SJCRH30 (cell line): Measurements from ENCODE around the gene KPNA4. TPM values are rescaled to one million over a fixed set of nuclear protein-coding genes. Genes with fewer than 3 reads are reported as not detected.
"Not testable (repeated sequence)": the region's sequence is repeated elsewhere in the genome, so short reads cannot be mapped to it uniquely, and the experiment has no call there.

Source experiments
- DNase-seq, 2 experiments: peaks; one replicate each; pipeline ENCODE4 v3.0.0-alpha.2; 2015 to 2020
- H3K27ac ChIP-seq: fragments of 250-450 bp; sonication (Bioruptor Pico); 2 replicates; pipeline ENCODE4 v1.5.1; 2020; ENCODE audit warnings: mild to moderate bottlenecking, moderate library complexity
- H3K27me3 ChIP-seq: fragments of 250-450 bp; sonication (Bioruptor Pico); 2 replicates; pipeline ENCODE4 v1.5.1; 2020; ENCODE audit warnings: mild to moderate bottlenecking, moderate library complexity
- H3K36me3 ChIP-seq: fragments of 250-450 bp; sonication (Bioruptor Pico); 2 replicates; pipeline ENCODE4 v1.5.1; 2020; ENCODE audit warnings: mild to moderate bottlenecking, moderate library complexity
- H3K4me1 ChIP-seq: fragments of 250-450 bp; sonication (Bioruptor Pico); 2 replicates; pipeline ENCODE4 v1.5.1; 2020; ENCODE audit warnings: mild to moderate bottlenecking, moderate library complexity
- H3K4me3 ChIP-seq: fragments of 250-450 bp; sonication (Bioruptor Pico); 2 replicates; pipeline ENCODE4 v1.5.1; 2020; ENCODE audit warnings: mild to moderate bottlenecking, moderate library complexity
- H3K9me3 ChIP-seq: fragments of 250-450 bp; sonication (Bioruptor Pico); replicated peaks from 2 replicates; pipeline ENCODE4 v1.5.1; 2020; ENCODE audit warnings: mild to moderate bottlenecking, moderate library complexity
- total RNA-seq: library from RNA; depleted of rRNA; stranded (reverse); fragments of >200 nt; shearing (Covaris generic); gene quantifications from 2 replicates; pipeline ENCODE4 v1.2.3, GENCODE V29; 2014; rRNA removed

KPNA4 gene, protein sequence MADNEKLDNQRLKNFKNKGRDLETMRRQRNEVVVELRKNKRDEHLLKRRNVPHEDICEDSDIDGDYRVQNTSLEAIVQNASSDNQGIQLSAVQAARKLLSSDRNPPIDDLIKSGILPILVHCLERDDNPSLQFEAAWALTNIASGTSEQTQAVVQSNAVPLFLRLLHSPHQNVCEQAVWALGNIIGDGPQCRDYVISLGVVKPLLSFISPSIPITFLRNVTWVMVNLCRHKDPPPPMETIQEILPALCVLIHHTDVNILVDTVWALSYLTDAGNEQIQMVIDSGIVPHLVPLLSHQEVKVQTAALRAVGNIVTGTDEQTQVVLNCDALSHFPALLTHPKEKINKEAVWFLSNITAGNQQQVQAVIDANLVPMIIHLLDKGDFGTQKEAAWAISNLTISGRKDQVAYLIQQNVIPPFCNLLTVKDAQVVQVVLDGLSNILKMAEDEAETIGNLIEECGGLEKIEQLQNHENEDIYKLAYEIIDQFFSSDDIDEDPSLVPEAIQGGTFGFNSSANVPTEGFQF
- 35.3 and 35.4 TPM in 2 replicates for total RNA-seq

- no peaks in the 10 kb centered on the region for H3K9me3 ChIP-seq
- peak within 1 kb of the TSS; percentile 93 for H3K27ac ChIP-seq
- peak within 1 kb of the TSS; percentile 65 for H3K4me3 ChIP-seq
- H3K4me1 ChIP-seq: peaks cover 2% of the 10 kb centered on the region; the same call in 1 of the 2 replicates
- peak; percentile 95 to 96 for DNase-seq
- no peaks in the 10 kb centered on the region for H3K27me3 ChIP-seq
- H3K36me3 ChIP-seq: peaks cover 7% of the 10 kb centered on the region
Observed at GRCh38 chr3:160565442-160566403, at the start of gene KPNA4. Gene KPNA4 (minus strand): TSS chr3:160565571. CDS start chr3:160565282, 289 bp downstream.

GRCh38 chr3:160613661-160614060 is 48.3 kb upstream of the KPNA4 start:
- no peak overlapping the region for H3K4me3 ChIP-seq
- no peak for DNase-seq
- H3K27me3 ChIP-seq: no peaks in the 10 kb centered on the region
- no peaks in the 10 kb centered on the region for H3K4me1 ChIP-seq
- H3K36me3 ChIP-seq: no peaks in the 10 kb centered on the region
- no peak overlapping the region for H3K27ac ChIP-seq
- no peaks in the 10 kb centered on the region for H3K9me3 ChIP-seq

DNA sequence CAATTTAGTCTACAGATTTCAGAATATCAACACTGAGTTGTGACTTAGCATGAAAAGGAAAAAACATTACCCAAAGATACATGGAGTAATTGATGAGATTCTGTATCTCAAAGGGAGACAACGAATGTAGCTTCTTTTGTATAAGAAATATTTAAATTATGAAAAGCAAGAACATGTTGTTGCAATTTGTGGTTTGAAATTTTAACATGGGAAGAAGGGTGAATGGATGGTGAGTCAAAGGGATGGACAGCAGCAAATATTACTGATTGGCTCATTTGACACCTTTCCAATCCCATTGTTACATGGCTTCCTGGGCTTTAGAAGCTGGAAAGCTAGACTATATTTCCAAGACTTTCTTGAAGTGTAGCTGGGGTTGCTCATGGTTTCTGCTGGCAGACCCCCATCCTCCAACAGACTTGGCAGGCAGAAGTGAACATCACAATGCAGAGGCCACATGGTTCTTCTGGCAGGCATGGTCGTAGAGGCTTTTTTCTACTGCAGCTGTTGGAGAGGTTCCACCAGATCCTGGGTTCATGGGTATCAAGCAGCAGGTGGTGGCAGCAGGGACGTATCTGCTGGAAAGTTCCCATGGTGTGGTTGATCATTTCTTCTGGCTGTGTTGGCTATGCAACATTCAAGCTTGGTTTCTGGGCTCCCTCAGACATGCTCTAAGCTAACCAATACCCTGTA is 47.2 kb upstream of the KPNA4 start:
- DNase-seq: peak in 1 of 2 experiments; percentile 10
- H3K9me3 ChIP-seq: no peaks in the 10 kb centered on the region
- H3K27me3 ChIP-seq: no peaks in the 10 kb centered on the region
- no peaks in the 10 kb centered on the region for H3K36me3 ChIP-seq
- H3K27ac ChIP-seq: no peak overlapping the region
- no peaks in the 10 kb centered on the region for H3K4me1 ChIP-seq
- no peak overlapping the region for H3K4me3 ChIP-seq

- Histone ChIP-seq H3K4me1 (no peaks in the 10 kb centered on the region), H3K36me3 (no peaks in the 10 kb centered on the region), H3K27me3 (no peaks in the 10 kb centered on the region), H3K4me3 (no peak overlapping the region), H3K27ac (no peak overlapping the region), H3K9me3 (no peaks in the 10 kb centered on the region)
- DNase-seq: no peak
Observed at GRCh38 chr3:160611141-160611540, 45.8 kb upstream of the KPNA4 start.

DNA sequence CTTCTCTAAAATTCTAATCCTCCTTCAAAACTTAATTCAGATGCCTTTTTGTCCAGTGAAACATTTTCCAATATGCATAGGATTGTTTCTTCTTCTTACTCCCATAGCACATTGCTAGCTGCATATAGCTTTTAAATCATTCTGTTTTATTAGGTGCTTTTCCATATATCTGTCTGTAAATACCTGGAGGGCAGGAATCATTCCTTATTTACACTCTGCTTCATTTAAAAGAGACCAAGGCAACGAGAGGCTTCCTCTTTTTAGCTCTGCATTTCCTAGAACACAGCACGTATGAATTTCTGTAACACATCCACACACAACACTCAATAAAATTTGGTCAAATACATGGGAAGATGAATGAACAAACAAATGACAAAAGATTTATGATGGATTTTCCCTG is 43.5 kb upstream of the KPNA4 start:
- H3K9me3 ChIP-seq: no peaks in the 10 kb centered on the region
- no peaks in the 10 kb centered on the region for H3K27me3 ChIP-seq
- H3K4me1 ChIP-seq: no peaks in the 10 kb centered on the region
- no peak overlapping the region for H3K27ac ChIP-seq
- H3K36me3 ChIP-seq: no peaks in the 10 kb centered on the region
- DNase-seq: no peak
- H3K4me3 ChIP-seq: no peak overlapping the region

- no peak overlapping the region for H3K4me3 ChIP-seq
Observed at GRCh38 chr3:160607826-160608225, 42.5 kb upstream of the KPNA4 start.

GRCh38 chr3:160605315-160605714 is 39.9 kb upstream of the KPNA4 start:
- H3K36me3 ChIP-seq: no peaks in the 10 kb centered on the region
- H3K4me3 ChIP-seq: no peak overlapping the region
- no peak for DNase-seq

More at GRCh38 chr3:160607826-160608225, 42.5 kb upstream of the KPNA4 start:
- no peaks in the 10 kb centered on the region for H3K36me3 ChIP-seq
- no peak overlapping the region for H3K27ac ChIP-seq
- DNase-seq: no peak
- no peaks in the 10 kb centered on the region for H3K9me3 ChIP-seq
- H3K4me1 ChIP-seq: no peaks in the 10 kb centered on the region
- H3K27me3 ChIP-seq: no peaks in the 10 kb centered on the region

DNA sequence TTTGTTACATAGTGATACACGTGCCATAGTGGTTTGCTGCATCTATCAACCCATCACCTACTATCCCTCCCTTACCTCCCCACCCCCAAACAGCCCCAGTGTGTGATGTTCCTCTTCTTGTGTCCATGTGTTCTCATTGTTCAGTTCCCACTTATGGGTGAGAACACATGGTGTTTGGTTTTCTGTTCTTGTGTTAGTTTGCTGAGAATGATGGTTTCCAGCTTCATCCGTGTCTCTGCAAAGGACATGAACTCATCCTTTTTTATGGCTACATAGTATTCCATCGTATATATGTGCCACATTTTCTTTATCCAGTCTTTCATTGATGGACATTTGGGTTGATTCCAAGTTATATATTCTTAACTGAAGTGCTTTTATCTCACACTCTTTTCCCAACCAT is 38.5 kb upstream of the KPNA4 start:
- DNase-seq: not testable (repeated sequence)

More at GRCh38 chr3:160605315-160605714, 39.9 kb upstream of the KPNA4 start:
- Histone ChIP-seq H3K4me1 (no peaks in the 10 kb centered on the region), H3K27ac (no peak overlapping the region), H3K9me3 (no peaks in the 10 kb centered on the region), H3K27me3 (no peaks in the 10 kb centered on the region)

DNA sequence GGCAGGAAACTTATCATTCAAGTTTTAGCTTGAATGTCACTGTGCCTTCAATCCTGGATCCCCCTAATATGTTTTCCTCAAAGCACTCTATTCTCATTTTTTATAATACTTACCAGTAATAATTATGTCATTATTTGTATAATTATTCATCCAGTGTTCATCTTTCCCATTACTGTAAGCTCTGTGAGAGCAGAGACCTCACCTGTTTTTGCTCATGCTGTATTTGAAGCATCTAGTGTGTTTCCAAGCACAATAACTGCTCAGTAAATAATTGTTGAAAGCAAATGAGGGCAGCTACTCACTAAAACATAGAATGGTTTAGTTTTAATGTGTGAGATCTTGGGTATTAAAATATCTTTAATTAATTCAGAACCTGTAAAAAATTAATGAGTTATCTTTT is 36.9 kb upstream of the KPNA4 start:
- H3K4me3 ChIP-seq: no peak overlapping the region
- H3K27ac ChIP-seq: no peak overlapping the region
- no peaks in the 10 kb centered on the region for H3K36me3 ChIP-seq
- H3K9me3 ChIP-seq: no peaks in the 10 kb centered on the region
- no peaks in the 10 kb centered on the region for H3K27me3 ChIP-seq
- H3K4me1 ChIP-seq: no peaks in the 10 kb centered on the region
- DNase-seq: no peak

More for the DNA sequence above, 38.5 kb upstream of the KPNA4 start:
- not testable (repeated sequence) for H3K4me3 ChIP-seq, H3K36me3 ChIP-seq, H3K4me1 ChIP-seq, H3K27me3 ChIP-seq, H3K27ac ChIP-seq, H3K9me3 ChIP-seq

GRCh38 chr3:160601288-160601687 is 35.9 kb upstream of the KPNA4 start:
- Histone ChIP-seq H3K36me3 (no peaks in the 10 kb centered on the region), H3K4me3 (no peak overlapping the region), H3K4me1 (no peaks in the 10 kb centered on the region)

DNA sequence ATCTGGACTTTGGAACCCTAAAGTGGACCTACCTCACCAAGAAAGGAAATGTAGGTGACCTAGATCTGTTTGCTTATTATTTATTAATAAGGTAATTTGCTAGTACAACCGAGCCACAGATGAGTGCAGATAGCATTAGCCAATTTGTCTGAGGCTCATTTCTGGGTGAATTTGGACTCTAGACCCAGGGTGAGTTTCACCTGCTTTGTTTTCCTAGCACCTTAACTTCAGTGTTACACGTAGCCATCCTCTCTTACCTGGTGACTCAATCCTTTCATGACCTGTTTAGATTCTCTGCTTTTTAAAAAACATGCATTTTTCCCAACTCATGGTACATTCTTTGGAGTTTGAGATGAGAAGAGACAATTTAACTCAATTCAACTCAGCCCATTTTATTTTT is 33.5 kb upstream of the KPNA4 start:
- no peaks in the 10 kb centered on the region for H3K4me1 ChIP-seq
- DNase-seq: no peak
- no peaks in the 10 kb centered on the region for H3K9me3 ChIP-seq
- no peak overlapping the region for H3K4me3 ChIP-seq
- H3K36me3 ChIP-seq: no peaks in the 10 kb centered on the region
- H3K27me3 ChIP-seq: no peaks in the 10 kb centered on the region
- H3K27ac ChIP-seq: no peak overlapping the region

More at GRCh38 chr3:160601288-160601687, 35.9 kb upstream of the KPNA4 start:
- no peaks in the 10 kb centered on the region for H3K27me3 ChIP-seq
- DNase-seq: no peak
- H3K9me3 ChIP-seq: no peaks in the 10 kb centered on the region
- no peak overlapping the region for H3K27ac ChIP-seq

DNA sequence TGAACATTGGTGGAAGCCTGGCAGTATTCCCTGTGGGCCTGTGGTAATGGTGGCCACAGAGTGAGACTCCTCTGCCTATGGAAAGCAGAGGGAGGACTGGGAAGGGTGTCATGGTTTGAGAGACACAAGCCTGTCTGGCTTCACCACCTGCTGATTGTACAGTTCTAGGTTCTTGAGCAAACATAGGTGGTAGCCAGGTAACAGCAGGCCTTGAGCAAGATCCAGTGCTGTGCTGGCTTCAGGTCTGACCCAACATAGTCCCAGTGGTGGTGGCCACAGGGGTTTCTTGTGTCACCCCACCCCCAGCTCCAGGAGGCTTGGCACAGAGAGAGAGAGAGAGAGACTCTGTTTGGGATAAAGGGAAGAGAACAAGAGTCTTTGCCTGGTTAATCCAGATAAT is 22.7 kb upstream of the KPNA4 start:
- Histone ChIP-seq H3K4me3 (no peak overlapping the region), H3K36me3 (no peaks in the 10 kb centered on the region), H3K27me3 (no peaks in the 10 kb centered on the region), H3K9me3 (no peaks in the 10 kb centered on the region), H3K4me1 (no peaks in the 10 kb centered on the region), H3K27ac (no peak overlapping the region)
- no peak for DNase-seq

DNA sequence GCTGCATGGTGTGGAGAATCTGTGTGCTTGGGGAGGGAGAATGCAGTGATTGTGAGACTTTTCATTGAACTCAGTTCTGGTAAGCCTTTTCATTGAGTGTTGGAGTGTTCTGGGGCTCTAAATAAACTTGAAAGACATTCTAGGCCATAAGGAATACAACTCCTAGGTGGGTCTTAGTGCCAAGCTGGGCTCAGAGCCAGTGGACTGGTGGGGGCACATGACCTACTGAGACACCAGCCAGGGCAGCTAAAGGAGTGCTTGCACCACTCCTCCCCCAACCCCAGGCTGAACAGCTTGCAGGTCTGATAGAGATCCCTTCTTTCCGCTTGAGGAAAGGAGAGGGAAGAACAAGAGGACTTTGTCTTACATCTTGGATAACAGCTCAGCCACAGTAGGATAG is 21.7 kb upstream of the KPNA4 start:
- no peaks in the 10 kb centered on the region for H3K27me3 ChIP-seq
- no peaks in the 10 kb centered on the region for H3K36me3 ChIP-seq
- H3K27ac ChIP-seq: no peak overlapping the region
- H3K9me3 ChIP-seq: no peaks in the 10 kb centered on the region
- H3K4me1 ChIP-seq: no peaks in the 10 kb centered on the region
- no peak for DNase-seq
- H3K4me3 ChIP-seq: no peak overlapping the region

GRCh38 chr3:160586679-160587078 is 21.3 kb upstream of the KPNA4 start:
- no peaks in the 10 kb centered on the region for H3K27me3 ChIP-seq

More at GRCh38 chr3:160586679-160587078, 21.3 kb upstream of the KPNA4 start:
- no peak for DNase-seq
- Histone ChIP-seq H3K4me3 (no peak overlapping the region), H3K4me1 (no peaks in the 10 kb centered on the region), H3K9me3 (no peaks in the 10 kb centered on the region), H3K36me3 (no peaks in the 10 kb centered on the region), H3K27ac (no peak overlapping the region)
